ENCODE results near the gene CCDC180.

CCDC180 gene

DNA sequence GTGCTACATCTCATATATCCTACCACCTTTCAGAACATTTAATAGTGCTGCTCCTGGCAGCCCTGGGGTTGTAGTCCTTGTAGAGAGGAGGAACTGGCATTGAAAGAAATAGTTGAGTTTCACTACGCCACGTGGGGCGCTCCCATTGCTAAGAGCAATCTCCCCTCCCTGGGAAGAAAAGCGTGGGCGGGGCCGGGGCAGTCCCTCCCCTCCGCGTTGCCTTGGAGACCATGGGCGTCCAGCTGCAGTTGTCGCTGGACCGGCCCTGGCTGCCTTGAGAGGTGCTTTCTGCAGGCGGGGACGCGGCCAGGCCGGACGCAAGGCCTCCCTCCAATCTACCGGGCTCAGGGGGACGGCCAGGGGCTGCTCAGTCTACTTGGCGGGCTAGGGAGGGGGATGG lies 368 bp upstream of the CCDC180 start:
- no peak for TF ChIP-seq SPI1 (IDR thresholded peaks at IDR 0.05; ENCODE audit: borderline replicate concordance, low read depth)
- TF ChIP-seq GABPA (IDR thresholded peaks at IDR 0.05; ENCODE audit: low read depth): no peak
- TF ChIP-seq, protein P1, sequence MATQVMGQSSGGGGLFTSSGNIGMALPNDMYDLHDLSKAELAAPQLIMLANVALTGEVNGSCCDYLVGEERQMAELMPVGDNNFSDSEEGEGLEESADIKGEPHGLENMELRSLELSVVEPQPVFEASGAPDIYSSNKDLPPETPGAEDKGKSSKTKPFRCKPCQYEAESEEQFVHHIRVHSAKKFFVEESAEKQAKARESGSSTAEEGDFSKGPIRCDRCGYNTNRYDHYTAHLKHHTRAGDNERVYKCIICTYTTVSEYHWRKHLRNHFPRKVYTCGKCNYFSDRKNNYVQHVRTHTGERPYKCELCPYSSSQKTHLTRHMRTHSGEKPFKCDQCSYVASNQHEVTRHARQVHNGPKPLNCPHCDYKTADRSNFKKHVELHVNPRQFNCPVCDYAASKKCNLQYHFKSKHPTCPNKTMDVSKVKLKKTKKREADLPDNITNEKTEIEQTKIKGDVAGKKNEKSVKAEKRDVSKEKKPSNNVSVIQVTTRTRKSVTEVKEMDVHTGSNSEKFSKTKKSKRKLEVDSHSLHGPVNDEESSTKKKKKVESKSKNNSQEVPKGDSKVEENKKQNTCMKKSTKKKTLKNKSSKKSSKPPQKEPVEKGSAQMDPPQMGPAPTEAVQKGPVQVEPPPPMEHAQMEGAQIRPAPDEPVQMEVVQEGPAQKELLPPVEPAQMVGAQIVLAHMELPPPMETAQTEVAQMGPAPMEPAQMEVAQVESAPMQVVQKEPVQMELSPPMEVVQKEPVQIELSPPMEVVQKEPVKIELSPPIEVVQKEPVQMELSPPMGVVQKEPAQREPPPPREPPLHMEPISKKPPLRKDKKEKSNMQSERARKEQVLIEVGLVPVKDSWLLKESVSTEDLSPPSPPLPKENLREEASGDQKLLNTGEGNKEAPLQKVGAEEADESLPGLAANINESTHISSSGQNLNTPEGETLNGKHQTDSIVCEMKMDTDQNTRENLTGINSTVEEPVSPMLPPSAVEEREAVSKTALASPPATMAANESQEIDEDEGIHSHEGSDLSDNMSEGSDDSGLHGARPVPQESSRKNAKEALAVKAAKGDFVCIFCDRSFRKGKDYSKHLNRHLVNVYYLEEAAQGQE (IDR thresholded peaks at IDR 0.05; ENCODE audit: insufficient replicate concordance, low read depth): no peak
- TF ChIP-seq, protein P2, sequence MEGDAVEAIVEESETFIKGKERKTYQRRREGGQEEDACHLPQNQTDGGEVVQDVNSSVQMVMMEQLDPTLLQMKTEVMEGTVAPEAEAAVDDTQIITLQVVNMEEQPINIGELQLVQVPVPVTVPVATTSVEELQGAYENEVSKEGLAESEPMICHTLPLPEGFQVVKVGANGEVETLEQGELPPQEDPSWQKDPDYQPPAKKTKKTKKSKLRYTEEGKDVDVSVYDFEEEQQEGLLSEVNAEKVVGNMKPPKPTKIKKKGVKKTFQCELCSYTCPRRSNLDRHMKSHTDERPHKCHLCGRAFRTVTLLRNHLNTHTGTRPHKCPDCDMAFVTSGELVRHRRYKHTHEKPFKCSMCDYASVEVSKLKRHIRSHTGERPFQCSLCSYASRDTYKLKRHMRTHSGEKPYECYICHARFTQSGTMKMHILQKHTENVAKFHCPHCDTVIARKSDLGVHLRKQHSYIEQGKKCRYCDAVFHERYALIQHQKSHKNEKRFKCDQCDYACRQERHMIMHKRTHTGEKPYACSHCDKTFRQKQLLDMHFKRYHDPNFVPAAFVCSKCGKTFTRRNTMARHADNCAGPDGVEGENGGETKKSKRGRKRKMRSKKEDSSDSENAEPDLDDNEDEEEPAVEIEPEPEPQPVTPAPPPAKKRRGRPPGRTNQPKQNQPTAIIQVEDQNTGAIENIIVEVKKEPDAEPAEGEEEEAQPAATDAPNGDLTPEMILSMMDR (IDR thresholded peaks at IDR 0.05; ENCODE audit: insufficient read depth, low read length): no peak
- no peak for TF ChIP-seq POLR2AphosphoS5 (IDR thresholded peaks at IDR 0.05; ENCODE audit: low read depth)
- H3K4me3 ChIP-seq (replicated peaks; ENCODE audit: insufficient read depth, low read length): no peak overlapping the region

DNA sequence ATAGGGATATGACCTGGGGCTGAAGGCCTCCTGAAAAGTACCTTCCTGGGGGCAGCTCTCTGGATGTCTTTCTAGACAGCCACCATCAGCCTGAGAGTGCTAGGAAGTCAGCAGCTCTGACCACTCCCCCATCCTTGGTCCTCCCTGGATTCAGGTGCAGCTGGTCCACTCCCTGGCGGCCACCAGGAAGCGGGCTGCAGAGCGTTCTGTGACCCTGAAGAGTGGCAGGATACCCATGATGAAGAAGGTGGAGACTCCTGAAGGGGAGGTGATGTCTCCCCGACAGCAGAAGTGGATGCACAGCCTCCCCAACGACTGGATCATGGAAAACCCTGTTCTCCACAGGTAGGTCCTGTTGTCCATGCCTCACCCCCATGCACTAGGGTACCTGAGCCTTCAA lies 1.8 kb downstream of the CCDC180 start:
- DNase-seq (ENCODE audit: low read depth in 1 of 2, low spot score in 1 of 2): no peak
- Histone ChIP-seq H3K27ac (replicated peaks) (no peak overlapping the region), H3K27me3 (ENCODE audit: insufficient read depth, poor library complexity, severe bottlenecking) (no peaks in the 10 kb centered on the region), H3K4me3 (replicated peaks; ENCODE audit: insufficient read depth, low read length) (no peak overlapping the region)
- TF ChIP-seq SPI1 (IDR thresholded peaks at IDR 0.05; ENCODE audit: borderline replicate concordance, low read depth): no peak
- TF ChIP-seq, protein P2 (IDR thresholded peaks at IDR 0.05; ENCODE audit: insufficient read depth, low read length): no peak
- TF ChIP-seq, protein P1 (IDR thresholded peaks at IDR 0.05; ENCODE audit: insufficient replicate concordance, low read depth): no peak
- no peak for TF ChIP-seq GABPA (IDR thresholded peaks at IDR 0.05; ENCODE audit: low read depth)
- TF ChIP-seq POLR2AphosphoS5 (IDR thresholded peaks at IDR 0.05; ENCODE audit: low read depth): no peak

More for the DNA sequence above, 368 bp upstream of the CCDC180 start:
- H3K27me3 ChIP-seq (ENCODE audit: insufficient read depth, poor library complexity, severe bottlenecking): no peaks in the 10 kb centered on the region
- DNase-seq (ENCODE audit: low read depth in 1 of 2, low spot score in 1 of 2): no peak
- H3K27ac ChIP-seq (replicated peaks): no peak overlapping the region

DNA sequence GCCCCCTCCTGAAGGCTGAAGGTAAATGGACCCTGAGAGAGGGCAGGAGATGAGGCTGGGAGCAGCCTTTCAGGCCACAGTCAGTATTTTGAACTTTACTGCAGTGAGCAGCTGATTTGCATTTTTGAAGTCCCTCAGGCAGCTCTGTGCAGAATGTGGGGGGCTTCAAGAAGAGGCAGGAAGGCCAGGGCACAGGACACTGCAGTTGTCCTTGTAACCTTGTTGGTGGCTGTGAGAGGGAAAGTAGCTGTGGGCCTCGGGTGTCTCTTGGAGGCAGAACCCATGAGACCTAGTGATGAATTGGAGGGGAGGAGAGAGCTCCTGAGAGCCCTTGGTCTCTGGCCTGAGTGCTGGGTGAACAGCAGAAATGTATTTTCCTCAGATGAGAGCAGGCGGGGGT lies 2.6 kb downstream of the CCDC180 start:
- DNase-seq (ENCODE audit: low read depth in 1 of 2, low spot score in 1 of 2): no peak
- TF ChIP-seq GABPA (IDR thresholded peaks at IDR 0.05; ENCODE audit: low read depth) (no peak), SPI1 (IDR thresholded peaks at IDR 0.05; ENCODE audit: borderline replicate concordance, low read depth) (no peak), POLR2AphosphoS5 (IDR thresholded peaks at IDR 0.05; ENCODE audit: low read depth) (no peak)
- TF ChIP-seq, protein P1 (IDR thresholded peaks at IDR 0.05; ENCODE audit: insufficient replicate concordance, low read depth): no peak
- TF ChIP-seq, protein P2 (IDR thresholded peaks at IDR 0.05; ENCODE audit: insufficient read depth, low read length): no peak
- Histone ChIP-seq H3K27ac (replicated peaks) (no peak overlapping the region), H3K4me3 (replicated peaks; ENCODE audit: insufficient read depth, low read length) (no peak overlapping the region), H3K27me3 (ENCODE audit: insufficient read depth, poor library complexity, severe bottlenecking) (no peaks in the 10 kb centered on the region)
